Muscle of leg (tissue), 11 donors: ENCODE measurements around the gene GRAMD2A. TPM values are rescaled to one million over a fixed set of nuclear protein-coding genes. Genes with fewer than 3 reads are reported as not detected.

Source experiments
- DNase-seq: peaks from one replicate; pipeline ENCODE4 v3.0.0; 2013
- H3K27ac ChIP-seq: one replicate; pipeline ENCODE4 v1.5.1; 2013; ENCODE audit warnings: mild to moderate bottlenecking, low read length, control low read depth
- H3K27me3 ChIP-seq: one replicate; pipeline ENCODE4 v1.6.1; 2013; ENCODE audit warnings: low read length; ENCODE audit not compliant: control insufficient read depth, insufficient read depth
- H3K36me3 ChIP-seq: one replicate; pipeline ENCODE4 v1.6.1; 2013; ENCODE audit warnings: low read length; ENCODE audit not compliant: control insufficient read depth, insufficient read depth
- H3K4me1 ChIP-seq: one replicate; pipeline ENCODE4 v1.6.1; 2013; ENCODE audit warnings: low read length; ENCODE audit not compliant: control insufficient read depth, insufficient read depth
- H3K4me3 ChIP-seq: one replicate; pipeline ENCODE4 v1.5.1; 2013; ENCODE audit warnings: low read length, control low read depth
- H3K9me3 ChIP-seq: replicated peaks from 2 replicates; pipeline ENCODE4 v1.6.1; 2013; ENCODE audit warnings: low read depth, low read length; ENCODE audit not compliant: control insufficient read depth
- WGBS: methylation state at CpG from one replicate; pipeline ENCODE4 v1.1.5; 2013; ENCODE audit warnings: missing lambda C conversion rate; ENCODE audit not compliant: insufficient coverage; 5-methylcytosine and 5-hydroxymethylcytosine counted together
- polyA plus RNA-seq, 8 donors: library from polyadenylated mRNA; unstranded; fragments of 120-200 nt; gene quantifications; one replicate each; pipeline versions ENCODE4 v1.2.1 to v1.2.3, GENCODE V29; 2013; ENCODE audit warnings: inconsistent platforms in 1 of 8, low replicate concordance in 1 of 8; ENCODE audit not compliant: insufficient read length in 8 of 8, insufficient read depth in 1 of 8
- total RNA-seq: library from RNA; stranded (reverse); fragments of 120-200 nt; gene quantifications from one replicate; pipeline ENCODE4 v1.2.4, GENCODE V29; 2013

Gene GRAMD2A
- total and polyA plus RNA-seq, 9 donors, result 0.61 to 2.8 (median 1.5) TPM

DNA sequence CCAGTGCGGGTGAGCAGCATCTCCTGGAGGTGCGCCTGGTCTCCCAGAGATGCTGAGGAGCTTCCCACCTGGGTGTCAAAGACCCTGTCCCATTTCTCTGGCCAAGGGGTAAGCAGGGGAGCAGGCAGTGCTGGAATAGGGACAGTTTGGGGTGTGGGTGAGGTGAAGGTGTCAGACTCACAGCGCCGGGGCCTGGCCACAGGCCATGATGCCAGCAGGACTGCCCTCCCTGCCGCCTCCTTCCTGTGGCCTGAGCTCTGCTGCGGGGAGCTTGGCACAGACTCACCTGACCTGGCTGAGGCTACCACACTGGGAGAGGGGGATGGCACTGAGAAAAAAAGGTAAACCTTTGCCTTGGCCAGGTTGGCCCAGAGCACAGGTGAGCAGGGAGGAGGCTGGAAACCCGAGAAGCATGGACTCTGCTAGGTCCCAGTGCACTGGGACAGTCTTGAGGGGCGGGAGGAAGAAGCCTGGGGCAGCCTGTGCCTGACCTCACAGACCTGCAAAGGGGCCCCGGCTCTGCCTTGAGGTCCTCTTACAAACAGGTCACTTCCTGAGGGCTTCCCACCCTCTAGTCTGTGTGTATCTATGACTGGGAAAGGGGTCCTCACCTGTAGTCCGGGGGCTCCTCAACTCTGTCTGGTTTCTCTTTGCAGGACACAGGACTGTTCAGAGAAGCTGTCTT, 28.2 kb downstream of the GRAMD2A start:
- Histone ChIP-seq H3K27ac (no peak overlapping the region), H3K27me3 (no peaks in the 10 kb centered on the region), H3K4me3 (no peak overlapping the region), H3K9me3 (no peaks in the 10 kb centered on the region), H3K4me1 (peaks cover 13% of the 10 kb centered on the region), H3K36me3 (no peaks in the 10 kb centered on the region)
- no peak for DNase-seq
- 71% methylated on average over 9 of the region's 10 CpGs for WGBS

- WGBS, result 65% methylated on average over 2 of the region's 4 CpGs
Measured at GRCh38 chr15:72168808-72169190, 28.8 kb downstream of the GRAMD2A start.

GRCh38 chr15:72168131-72168807, 29.3 kb downstream of the GRAMD2A start:
- Histone ChIP-seq H3K4me1 (peaks cover 13% of the 10 kb centered on the region), H3K36me3 (no peaks in the 10 kb centered on the region), H3K27me3 (no peaks in the 10 kb centered on the region), H3K9me3 (no peaks in the 10 kb centered on the region), H3K27ac (no peak overlapping the region), H3K4me3 (no peak overlapping the region)
- DNase-seq, result peak; percentile 40
- WGBS, result 22% methylated on average over 6 of the region's 7 CpGs

More at GRCh38 chr15:72168808-72169190, 28.8 kb downstream of the GRAMD2A start:
- no peaks in the 10 kb centered on the region for H3K9me3 ChIP-seq
- no peak for DNase-seq
- H3K4me1 ChIP-seq, result peaks cover 13% of the 10 kb centered on the region
- no peak overlapping the region for H3K4me3 ChIP-seq
- no peak overlapping the region for H3K27ac ChIP-seq
- no peaks in the 10 kb centered on the region for H3K27me3 ChIP-seq
- no peaks in the 10 kb centered on the region for H3K36me3 ChIP-seq

GRCh38 chr15:72167445-72167844, 30.1 kb downstream of the GRAMD2A start:
- Histone ChIP-seq H3K4me3 (no peak overlapping the region), H3K36me3 (no peaks in the 10 kb centered on the region), H3K27me3 (no peaks in the 10 kb centered on the region), H3K4me1 (peaks cover 16% of the 10 kb centered on the region), H3K9me3 (no peaks in the 10 kb centered on the region), H3K27ac (no peak overlapping the region)
- no peak for DNase-seq
- WGBS, result 100% methylated on average over 2 of the region's 6 CpGs

DNA sequence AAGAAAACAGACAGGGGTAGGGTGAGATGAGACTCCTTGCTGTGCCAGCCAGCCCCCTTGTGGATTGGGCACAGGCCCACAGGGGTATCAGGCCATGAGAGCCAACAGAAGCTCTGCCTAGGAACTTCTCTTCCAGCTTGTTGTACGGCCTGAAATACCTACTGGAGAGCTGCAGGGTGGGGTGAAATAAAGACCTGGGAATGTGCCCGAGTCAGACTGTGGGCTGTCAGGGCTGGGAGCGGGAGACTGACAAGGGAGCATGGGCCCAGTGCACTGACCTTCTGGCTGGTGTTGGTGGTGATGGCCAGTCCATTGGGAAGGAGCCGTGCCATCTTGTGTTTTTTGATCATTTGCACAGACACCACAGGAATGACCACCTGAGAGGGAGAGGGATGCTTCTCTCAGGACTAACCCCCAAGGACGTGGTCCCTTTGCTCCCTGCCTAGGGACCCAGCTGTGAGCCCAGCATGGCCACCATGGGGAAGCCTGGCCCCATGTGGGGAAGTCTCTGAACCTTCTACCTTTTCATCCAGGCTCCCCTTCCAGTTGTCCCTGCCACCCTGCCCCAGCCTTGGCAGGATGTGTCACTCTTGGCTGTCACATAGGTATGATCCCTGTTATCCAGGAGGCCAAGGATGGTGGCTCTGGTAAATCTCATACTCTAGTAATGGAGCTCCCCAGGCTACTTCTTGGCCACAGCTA, 30.7 kb downstream of the GRAMD2A start:
- Histone ChIP-seq H3K27ac (no peak overlapping the region), H3K9me3 (no peaks in the 10 kb centered on the region), H3K36me3 (no peaks in the 10 kb centered on the region), H3K4me3 (no peak overlapping the region), H3K4me1 (peaks cover 21% of the 10 kb centered on the region), H3K27me3 (no peaks in the 10 kb centered on the region)
- WGBS, result 91% methylated on average over 3 of the region's 5 CpGs
- DNase-seq, result no peak

DNA sequence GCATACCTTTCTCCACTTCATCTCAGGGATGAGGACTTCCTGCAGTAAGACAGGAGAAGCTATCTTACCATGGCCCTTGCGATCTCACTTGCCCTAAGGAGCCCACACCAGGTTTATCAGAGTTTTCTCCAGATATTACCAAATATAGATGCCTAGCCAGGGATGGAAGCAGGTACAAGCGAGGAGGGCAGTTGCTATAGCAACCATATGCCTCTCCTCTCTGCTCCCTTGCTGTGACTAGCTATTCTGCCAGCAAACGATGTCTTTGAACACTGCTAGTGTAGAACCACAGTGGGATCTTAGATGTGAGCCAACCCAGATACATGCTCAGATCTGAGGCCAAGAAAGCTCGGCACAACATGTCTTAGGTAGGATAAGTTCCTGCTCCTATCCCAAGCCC, 33.9 kb downstream of the GRAMD2A start:
- no peak overlapping the region for H3K27ac ChIP-seq
- DNase-seq, result no peak

GRCh38 chr15:72162569-72162968, 35.0 kb downstream of the GRAMD2A start:
- Histone ChIP-seq H3K4me3 (no peak overlapping the region), H3K27me3 (no peaks in the 10 kb centered on the region), H3K4me1 (peaks cover 23% of the 10 kb centered on the region), H3K9me3 (no peaks in the 10 kb centered on the region), H3K36me3 (no peaks in the 10 kb centered on the region), H3K27ac (no peak overlapping the region)
- 83% methylated on average over 4 of the region's 5 CpGs for WGBS
- no peak for DNase-seq

More for the DNA sequence above, 33.9 kb downstream of the GRAMD2A start:
- H3K36me3 ChIP-seq, result no peaks in the 10 kb centered on the region
- H3K4me1 ChIP-seq, result peaks cover 31% of the 10 kb centered on the region
- H3K9me3 ChIP-seq, result no peaks in the 10 kb centered on the region
- 60% methylated on average over 2 of the region's 4 CpGs for WGBS
- no peaks in the 10 kb centered on the region for H3K27me3 ChIP-seq
- H3K4me3 ChIP-seq, result no peak overlapping the region

DNA sequence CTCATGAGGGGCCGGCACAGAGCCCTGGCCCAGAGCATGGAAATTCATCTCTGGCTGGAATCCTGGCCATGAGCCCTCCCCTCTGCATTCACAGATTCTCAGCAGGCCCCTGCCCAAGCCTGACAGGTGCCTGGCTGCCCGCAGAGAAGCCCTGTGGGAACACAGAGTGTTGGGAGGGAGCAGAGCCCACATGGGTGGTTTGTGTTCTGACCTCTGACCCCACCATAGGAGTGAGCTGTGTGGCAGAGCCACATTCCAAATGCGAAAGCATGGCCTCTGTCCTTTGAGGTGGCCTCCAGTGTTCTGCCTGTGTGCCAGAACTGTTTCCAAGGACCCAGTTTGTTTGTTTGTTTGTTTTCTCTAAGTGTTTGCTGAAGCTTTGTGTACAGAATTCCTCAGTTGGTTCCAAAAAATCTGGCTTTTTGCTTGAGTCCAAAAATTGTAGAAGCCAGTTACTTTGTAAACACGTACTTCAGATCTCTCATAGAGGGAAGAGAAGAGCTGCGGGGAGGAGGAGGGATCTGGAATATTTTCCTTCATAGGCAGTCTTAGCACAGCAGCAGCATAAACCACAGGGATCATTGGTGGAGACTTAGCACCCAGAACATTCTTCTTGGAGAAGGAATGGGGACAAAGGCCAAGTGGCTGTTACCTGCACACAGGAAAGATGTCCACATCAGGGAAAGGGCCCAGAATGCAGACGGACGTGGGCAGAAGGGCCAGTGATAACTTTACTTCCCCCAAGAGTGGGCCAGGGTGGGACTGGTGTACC, 36.0 kb downstream of the GRAMD2A start:
- H3K27ac ChIP-seq, result peak overlapping the region; percentile 51
- 73% methylated on average over 2 of the region's 7 CpGs for WGBS
- peak; percentile 58 for DNase-seq
- no peaks in the 10 kb centered on the region for H3K27me3 ChIP-seq
- no peak overlapping the region for H3K4me3 ChIP-seq
- H3K9me3 ChIP-seq, result no peaks in the 10 kb centered on the region
- peaks cover 23% of the 10 kb centered on the region for H3K4me1 ChIP-seq
- no peaks in the 10 kb centered on the region for H3K36me3 ChIP-seq

- H3K4me1 ChIP-seq, result peaks cover 27% of the 10 kb centered on the region
- H3K27me3 ChIP-seq, result no peaks in the 10 kb centered on the region
- H3K9me3 ChIP-seq, result no peaks in the 10 kb centered on the region
- H3K4me3 ChIP-seq, result no peak overlapping the region
- H3K36me3 ChIP-seq, result no peaks in the 10 kb centered on the region
- WGBS, result 94% methylated on average over 4 of the region's 5 CpGs
- no peak for DNase-seq
- no peak overlapping the region for H3K27ac ChIP-seq
Measured at GRCh38 chr15:72160696-72161245, 36.8 kb downstream of the GRAMD2A start.
